ENCODE measurements around the gene ARCN1. TPM values are rescaled to one million over a fixed set of nuclear protein-coding genes. Genes with fewer than 3 reads are reported as not detected.

Gene ARCN1
- polyA plus RNA-seq, 1 donor from 2014 or later, result 67.2 TPM

DNA sequence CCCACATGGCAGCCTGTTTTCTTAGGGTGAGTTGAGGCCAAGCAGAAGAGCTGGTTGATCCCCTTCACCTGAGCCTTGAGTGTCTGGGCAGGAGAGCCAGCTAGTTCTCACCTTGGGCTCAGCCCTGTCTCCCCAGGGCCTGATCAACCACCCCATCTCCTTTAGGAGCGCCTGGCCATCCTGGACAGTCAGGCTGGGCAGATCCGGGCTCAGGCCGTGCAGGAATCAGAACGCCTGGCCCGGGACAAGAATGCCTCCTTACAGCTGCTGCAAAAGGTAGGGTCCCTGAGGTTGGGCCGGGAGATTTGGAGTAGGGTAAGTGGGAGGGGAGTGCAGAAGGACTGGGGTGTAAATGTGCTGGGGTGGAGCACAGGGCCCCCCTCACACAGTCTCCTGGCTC lies 66.5 kb downstream of the ARCN1 start:
- Histone ChIP-seq H3F3A (ENCODE audit: insufficient read depth, low read length, poor library complexity, severe bottlenecking) (no peaks in the 10 kb centered on the region), H3K27ac (ENCODE audit: low read length) (no peak overlapping the region)

DNA sequence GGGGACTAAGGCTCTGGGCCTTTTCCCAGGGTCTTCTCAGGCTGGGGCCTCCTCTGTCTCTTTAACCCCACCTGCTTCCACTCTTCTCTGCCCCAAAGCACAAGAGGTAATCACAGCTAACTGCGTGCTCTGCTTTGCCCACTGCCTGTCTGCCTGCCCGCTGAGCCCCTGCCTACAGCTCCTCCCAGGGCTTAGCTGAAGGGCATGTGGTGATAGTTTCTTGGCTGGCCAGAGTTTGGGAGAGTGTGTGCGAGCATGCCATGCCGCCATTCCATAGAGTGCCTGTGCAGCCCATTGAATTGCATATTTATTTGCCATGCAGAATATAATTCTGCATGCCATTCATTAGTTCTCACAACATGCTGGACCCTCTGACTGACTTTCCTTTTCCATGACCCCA lies 67.7 kb downstream of the ARCN1 start:
- Histone ChIP-seq H3F3A (ENCODE audit: insufficient read depth, low read length, poor library complexity, severe bottlenecking) (no peaks in the 10 kb centered on the region), H3K9me2 (ENCODE audit: insufficient read depth, low read length) (no peaks in the 10 kb centered on the region), H4K20me1 (ENCODE audit: insufficient read depth) (no peaks in the 10 kb centered on the region), H3K36me3 (ENCODE audit: insufficient read depth, low read length) (peaks cover 13% of the 10 kb centered on the region), H3K27me3 (ENCODE audit: insufficient read depth, low read depth, low read length) (no peaks in the 10 kb centered on the region), H2AFZ (ENCODE audit: low read depth, low read length) (no peak overlapping the region), H3K9ac (ENCODE audit: low read length) (no peak overlapping the region), H3K4me3 (ENCODE audit: low read length) (no peak overlapping the region), H3K27ac (ENCODE audit: low read length) (no peak overlapping the region), H3K79me2 (replicated peaks; ENCODE audit: insufficient read depth, low read length) (no peaks in the 10 kb centered on the region), H3K4me2 (ENCODE audit: low read length) (no peak overlapping the region), H3K9me3 (ENCODE audit: low read length) (no peaks in the 10 kb centered on the region)
- TF ChIP-seq TAF1 (IDR thresholded peaks at IDR 0.05; ENCODE audit: low read depth), result no peak
- TF ChIP-seq, protein P1, sequence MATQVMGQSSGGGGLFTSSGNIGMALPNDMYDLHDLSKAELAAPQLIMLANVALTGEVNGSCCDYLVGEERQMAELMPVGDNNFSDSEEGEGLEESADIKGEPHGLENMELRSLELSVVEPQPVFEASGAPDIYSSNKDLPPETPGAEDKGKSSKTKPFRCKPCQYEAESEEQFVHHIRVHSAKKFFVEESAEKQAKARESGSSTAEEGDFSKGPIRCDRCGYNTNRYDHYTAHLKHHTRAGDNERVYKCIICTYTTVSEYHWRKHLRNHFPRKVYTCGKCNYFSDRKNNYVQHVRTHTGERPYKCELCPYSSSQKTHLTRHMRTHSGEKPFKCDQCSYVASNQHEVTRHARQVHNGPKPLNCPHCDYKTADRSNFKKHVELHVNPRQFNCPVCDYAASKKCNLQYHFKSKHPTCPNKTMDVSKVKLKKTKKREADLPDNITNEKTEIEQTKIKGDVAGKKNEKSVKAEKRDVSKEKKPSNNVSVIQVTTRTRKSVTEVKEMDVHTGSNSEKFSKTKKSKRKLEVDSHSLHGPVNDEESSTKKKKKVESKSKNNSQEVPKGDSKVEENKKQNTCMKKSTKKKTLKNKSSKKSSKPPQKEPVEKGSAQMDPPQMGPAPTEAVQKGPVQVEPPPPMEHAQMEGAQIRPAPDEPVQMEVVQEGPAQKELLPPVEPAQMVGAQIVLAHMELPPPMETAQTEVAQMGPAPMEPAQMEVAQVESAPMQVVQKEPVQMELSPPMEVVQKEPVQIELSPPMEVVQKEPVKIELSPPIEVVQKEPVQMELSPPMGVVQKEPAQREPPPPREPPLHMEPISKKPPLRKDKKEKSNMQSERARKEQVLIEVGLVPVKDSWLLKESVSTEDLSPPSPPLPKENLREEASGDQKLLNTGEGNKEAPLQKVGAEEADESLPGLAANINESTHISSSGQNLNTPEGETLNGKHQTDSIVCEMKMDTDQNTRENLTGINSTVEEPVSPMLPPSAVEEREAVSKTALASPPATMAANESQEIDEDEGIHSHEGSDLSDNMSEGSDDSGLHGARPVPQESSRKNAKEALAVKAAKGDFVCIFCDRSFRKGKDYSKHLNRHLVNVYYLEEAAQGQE (IDR thresholded peaks at IDR 0.05; ENCODE audit: borderline replicate concordance), result no peak
- TF ChIP-seq EZH2 (IDR thresholded peaks at IDR 0.05; ENCODE audit: borderline replicate concordance, insufficient read depth, low read length, poor library complexity, severe bottlenecking), result no peak
- no peak for TF ChIP-seq MXI1 (conservative IDR thresholded peaks at IDR 0.05; ENCODE audit: poor library complexity, severe bottlenecking)
- no peak for TF ChIP-seq RAD21 (conservative IDR thresholded peaks at IDR 0.05)
- TF ChIP-seq, protein P2, sequence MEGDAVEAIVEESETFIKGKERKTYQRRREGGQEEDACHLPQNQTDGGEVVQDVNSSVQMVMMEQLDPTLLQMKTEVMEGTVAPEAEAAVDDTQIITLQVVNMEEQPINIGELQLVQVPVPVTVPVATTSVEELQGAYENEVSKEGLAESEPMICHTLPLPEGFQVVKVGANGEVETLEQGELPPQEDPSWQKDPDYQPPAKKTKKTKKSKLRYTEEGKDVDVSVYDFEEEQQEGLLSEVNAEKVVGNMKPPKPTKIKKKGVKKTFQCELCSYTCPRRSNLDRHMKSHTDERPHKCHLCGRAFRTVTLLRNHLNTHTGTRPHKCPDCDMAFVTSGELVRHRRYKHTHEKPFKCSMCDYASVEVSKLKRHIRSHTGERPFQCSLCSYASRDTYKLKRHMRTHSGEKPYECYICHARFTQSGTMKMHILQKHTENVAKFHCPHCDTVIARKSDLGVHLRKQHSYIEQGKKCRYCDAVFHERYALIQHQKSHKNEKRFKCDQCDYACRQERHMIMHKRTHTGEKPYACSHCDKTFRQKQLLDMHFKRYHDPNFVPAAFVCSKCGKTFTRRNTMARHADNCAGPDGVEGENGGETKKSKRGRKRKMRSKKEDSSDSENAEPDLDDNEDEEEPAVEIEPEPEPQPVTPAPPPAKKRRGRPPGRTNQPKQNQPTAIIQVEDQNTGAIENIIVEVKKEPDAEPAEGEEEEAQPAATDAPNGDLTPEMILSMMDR (IDR thresholded peaks at IDR 0.05; ENCODE audit: poor library complexity, severe bottlenecking), result no peak
- TF ChIP-seq SMC3 (conservative IDR thresholded peaks at IDR 0.05; ENCODE audit: poor library complexity), result no peak
- TF ChIP-seq POLR2AphosphoS5 (IDR thresholded peaks at IDR 0.05), result no peak
- no peak for TF ChIP-seq EP300 (conservative IDR thresholded peaks at IDR 0.05; ENCODE audit: poor library complexity, severe bottlenecking)

More for the DNA sequence above, 66.5 kb downstream of the ARCN1 start:
- no peak overlapping the region for H3K4me3 ChIP-seq (ENCODE audit: low read length)
- no peak overlapping the region for H3K4me2 ChIP-seq (ENCODE audit: low read length)
- no peaks in the 10 kb centered on the region for H4K20me1 ChIP-seq (ENCODE audit: insufficient read depth)
- no peaks in the 10 kb centered on the region for H3K9me3 ChIP-seq (ENCODE audit: low read length)
- H3K9ac ChIP-seq (ENCODE audit: low read length), result no peak overlapping the region
- TF ChIP-seq SMC3 (conservative IDR thresholded peaks at IDR 0.05; ENCODE audit: poor library complexity) (no peak), MXI1 (conservative IDR thresholded peaks at IDR 0.05; ENCODE audit: poor library complexity, severe bottlenecking) (no peak), EP300 (conservative IDR thresholded peaks at IDR 0.05; ENCODE audit: poor library complexity, severe bottlenecking) (no peak), POLR2AphosphoS5 (IDR thresholded peaks at IDR 0.05) (no peak), RAD21 (conservative IDR thresholded peaks at IDR 0.05) (no peak), EZH2 (IDR thresholded peaks at IDR 0.05; ENCODE audit: borderline replicate concordance, insufficient read depth, low read length, poor library complexity, severe bottlenecking) (no peak), TAF1 (IDR thresholded peaks at IDR 0.05; ENCODE audit: low read depth) (no peak)
- TF ChIP-seq, protein P2 (IDR thresholded peaks at IDR 0.05; ENCODE audit: poor library complexity, severe bottlenecking), result no peak
- TF ChIP-seq, protein P1 (IDR thresholded peaks at IDR 0.05; ENCODE audit: borderline replicate concordance), result no peak
- H3K79me2 ChIP-seq (replicated peaks; ENCODE audit: insufficient read depth, low read length), result no peaks in the 10 kb centered on the region
- no peaks in the 10 kb centered on the region for H3K9me2 ChIP-seq (ENCODE audit: insufficient read depth, low read length)
- H3K36me3 ChIP-seq (ENCODE audit: insufficient read depth, low read length), result peaks cover 5% of the 10 kb centered on the region
- no peaks in the 10 kb centered on the region for H3K27me3 ChIP-seq (ENCODE audit: insufficient read depth, low read depth, low read length)
- no peak overlapping the region for H2AFZ ChIP-seq (ENCODE audit: low read depth, low read length)
